T follicular helper cell (primary cell): Measurements from ENCODE around the gene CPA5.

ENCODE experiments used
- DNase-seq: peaks from one replicate; pipeline ENCODE4 v3.0.0-alpha.2; 2020; ENCODE audit warnings: low read depth

The CPA5 gene

GRCh38 chr7:130397051-130397757, 52.6 kb downstream of the CPA5 start:
- no peak for DNase-seq

GRCh38 chr7:130397758-130398073, 53.1 kb downstream of the CPA5 start:
- no peak for DNase-seq

- no peak for DNase-seq
These were observed 54.0 kb downstream of the CPA5 start for GRCh38 chr7:130398526-130399090.

- no peak for DNase-seq
These were observed 55.5 kb downstream of the CPA5 start for GRCh38 chr7:130400120-130400572.

- no peak for DNase-seq
These were observed 56.5 kb downstream of the CPA5 start for GRCh38 chr7:130401101-130401500.

- DNase-seq = no peak
These were observed 57.0 kb downstream of the CPA5 start for GRCh38 chr7:130401578-130401977.

GRCh38 chr7:130405003-130405402, 60.4 kb downstream of the CPA5 start:
- no peak for DNase-seq

- no peak for DNase-seq
These were observed 64.6 kb downstream of the CPA5 start for GRCh38 chr7:130409067-130409711.

- DNase-seq = no peak
These were observed 65.1 kb downstream of the CPA5 start for GRCh38 chr7:130409712-130410072.

- DNase-seq = no peak
These were observed 66.4 kb downstream of the CPA5 start for GRCh38 chr7:130410868-130411541.

GRCh38 chr7:130413201-130413600, 68.6 kb downstream of the CPA5 start:
- no peak for DNase-seq

GRCh38 chr7:130415006-130415405, 70.4 kb downstream of the CPA5 start:
- no peak for DNase-seq

- no peak for DNase-seq
These were observed 72.6 kb downstream of the CPA5 start for GRCh38 chr7:130417213-130417612.

GRCh38 chr7:130418306-130418705, 73.7 kb downstream of the CPA5 start:
- DNase-seq = no peak
